Activated CD4-positive, alpha-beta memory T cell treated with anti-CD3 and anti-CD28 coated beads, Interleukin-2, amount 10 ng/mL, durations not matched to agents 7 days and 5 days (primary cell): ENCODE results near the gene CLCN2. TPM values are rescaled to one million over a fixed set of nuclear protein-coding genes. Genes with fewer than 3 reads are reported as not detected.

Experiments
- CTCF ChIA-PET: fragments of 350-600 bp; sonication (Branson Sonifier 250); formaldehyde crosslinking; loops from one replicate; lab custom pipeline; 2021; ENCODE audit warnings: antibody characterized with exemption, inconsistent platforms; lab: Charles Lee
- POLR2A ChIA-PET: fragments of 350-600 bp; sonication (Branson Sonifier 250); formaldehyde crosslinking; loops from one replicate; lab custom pipeline; 2021; ENCODE audit warnings: antibody characterized with exemption; lab: Charles Lee
- DNase-seq: peaks from one replicate; pipeline ENCODE4 v3.0.0-alpha.2; 2020
- H3K27ac Mint-ChIP-seq: one replicate; pipeline ENCODE4 v1.8.0; 2021; ENCODE audit warnings: mild to moderate bottlenecking, mixed read lengths
- H3K27me3 Mint-ChIP-seq: one replicate; pipeline ENCODE4 v1.8.0; 2021; ENCODE audit warnings: mixed read lengths
- H3K36me3 Mint-ChIP-seq: one replicate; pipeline ENCODE4 v1.8.0; 2021; ENCODE audit warnings: low read depth, mixed read lengths
- H3K4me1 Mint-ChIP-seq: one replicate; pipeline ENCODE4 v1.8.0; 2021; ENCODE audit warnings: mixed read lengths
- H3K4me3 Mint-ChIP-seq: one replicate; pipeline ENCODE4 v1.8.0; 2021; ENCODE audit warnings: mild to moderate bottlenecking, mixed read lengths
- H3K9me3 Mint-ChIP-seq: one replicate; pipeline ENCODE4 v1.8.0; 2021; ENCODE audit warnings: mixed read lengths
- total RNA-seq, 2 experiments: library from RNA; stranded (reverse); gene quantifications; one replicate each; pipeline ENCODE4 v1.2.3, GENCODE V29; 2021

CLCN2 gene
- total RNA-seq, 2 experiments from 2014 or later = 3.6 to 4.9 TPM

- H3K9me3 Mint-ChIP-seq = no peaks in the 10 kb centered on the region
- H3K4me1 Mint-ChIP-seq = no peaks in the 10 kb centered on the region
- DNase-seq = no peak
- CTCF ChIA-PET = interaction anchor here (0.6 to 2.6 kb wide), 4 partner anchors 11 to 998 kb away, joined by 4 to 11 read pairs (median 4); no protein-coding TSS in a partner anchor
- no peak overlapping the region for H3K27ac Mint-ChIP-seq
- peaks cover 31% of the 10 kb centered on the region for H3K27me3 Mint-ChIP-seq
- no peak overlapping the region for H3K4me3 Mint-ChIP-seq
- no peaks in the 10 kb centered on the region for H3K36me3 Mint-ChIP-seq
- POLR2A ChIA-PET = no interaction called here
These were observed 24.8 kb upstream of the CLCN2 start for GRCh38 chr3:184386047-184386806.

DNA sequence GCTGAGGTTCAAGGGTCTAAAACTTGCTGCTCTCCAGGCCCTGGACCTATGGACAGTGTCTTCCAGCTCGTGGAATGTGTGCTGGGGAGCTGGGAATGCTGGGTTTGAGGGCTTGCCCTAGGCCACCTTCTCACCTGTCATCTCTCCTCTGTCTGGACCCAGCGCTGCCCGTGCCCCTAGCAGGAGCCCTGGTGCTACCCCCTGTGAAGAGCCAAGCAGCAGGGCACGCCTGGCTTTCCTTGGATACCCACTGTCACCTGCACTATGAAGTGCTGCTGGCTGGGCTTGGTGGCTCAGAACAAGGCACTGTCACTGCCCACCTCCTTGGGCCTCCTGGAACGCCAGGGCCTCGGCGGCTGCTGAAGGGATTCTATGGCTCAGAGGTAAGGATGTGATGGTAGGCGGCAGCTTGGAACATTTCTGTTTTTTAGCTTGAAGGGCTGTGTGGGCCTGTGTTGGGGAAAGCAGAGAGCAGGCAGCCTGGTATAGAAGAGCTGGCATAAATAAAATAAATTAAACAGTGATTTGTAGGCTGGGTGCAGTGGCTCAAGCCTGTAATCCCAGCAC is 23.5 kb upstream of the CLCN2 start:
- Mint-ChIP-seq H3K27me3 (peaks cover 29% of the 10 kb centered on the region), H3K36me3 (no peaks in the 10 kb centered on the region), H3K9me3 (no peaks in the 10 kb centered on the region), H3K27ac (no peak overlapping the region), H3K4me1 (peaks cover 3% of the 10 kb centered on the region), H3K4me3 (no peak overlapping the region)
- ChIA-PET POLR2A (no interaction called here), CTCF (interaction anchor here (1.6 to 2.6 kb wide), 2 partner anchors 13 to 128 kb away, joined by 4 to 11 read pairs; no protein-coding TSS in a partner anchor)
- DNase-seq = no peak

DNA sequence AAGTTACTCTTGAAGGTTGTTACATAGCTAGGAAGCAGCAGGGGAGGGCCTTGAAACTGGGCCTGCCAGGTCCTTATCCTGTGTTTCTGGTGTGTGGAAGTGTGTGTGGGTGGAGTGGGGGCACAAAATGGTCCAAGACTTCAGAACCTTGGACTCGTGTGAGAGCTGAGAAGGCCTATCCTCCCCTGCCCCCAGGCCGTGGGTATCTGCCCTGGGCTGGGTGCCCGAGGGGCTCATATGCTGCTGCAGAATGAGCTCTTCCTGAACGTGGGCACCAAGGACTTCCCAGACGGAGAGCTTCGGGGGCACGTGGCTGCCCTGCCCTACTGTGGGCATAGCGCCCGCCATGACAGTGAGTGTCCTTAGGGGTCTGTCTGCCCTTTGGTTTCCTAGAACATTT is 22.9 kb upstream of the CLCN2 start:
- ChIA-PET CTCF (interaction anchor here (2.6 kb wide), 1 partner anchor 13 kb away, joined by 11 read pairs; no protein-coding TSS in a partner anchor), POLR2A (no interaction called here)
- Mint-ChIP-seq H3K4me1 (peaks cover 3% of the 10 kb centered on the region), H3K9me3 (no peaks in the 10 kb centered on the region), H3K27ac (no peak overlapping the region), H3K4me3 (no peak overlapping the region), H3K36me3 (no peaks in the 10 kb centered on the region), H3K27me3 (peaks cover 29% of the 10 kb centered on the region)
- DNase-seq = no peak

DNA sequence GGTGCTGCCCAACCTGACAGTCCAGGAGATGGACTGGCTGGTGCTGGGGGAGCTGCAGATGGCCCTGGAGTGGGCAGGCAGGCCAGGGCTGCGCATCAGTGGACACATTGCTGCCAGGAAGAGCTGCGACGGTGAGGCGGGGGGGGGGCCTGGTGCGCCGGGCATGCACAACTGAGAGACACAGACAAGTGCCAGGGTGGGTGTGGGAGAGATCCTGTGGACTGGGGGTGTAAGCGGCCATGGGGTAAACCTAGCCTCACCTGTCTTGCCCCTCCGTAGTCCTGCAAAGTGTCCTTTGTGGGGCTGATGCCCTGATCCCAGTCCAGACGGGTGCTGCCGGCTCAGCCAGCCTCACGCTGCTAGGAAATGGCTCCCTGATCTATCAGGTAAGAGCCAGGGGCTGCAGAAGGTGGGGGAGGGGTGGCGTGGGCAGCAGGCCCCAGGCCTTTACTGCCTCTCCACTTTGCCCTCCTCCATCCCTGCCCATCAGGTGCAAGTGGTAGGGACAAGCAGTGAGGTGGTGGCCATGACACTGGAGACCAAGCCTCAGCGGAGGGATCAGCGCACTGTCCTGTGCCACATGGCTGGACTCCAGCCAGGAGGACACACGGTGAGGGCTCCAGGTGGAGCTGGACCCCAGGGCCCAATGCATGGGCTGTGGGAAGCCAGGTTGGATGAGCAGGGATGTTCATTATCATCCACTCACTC is 21.8 kb upstream of the CLCN2 start:
- Mint-ChIP-seq H3K4me1 (peaks cover 5% of the 10 kb centered on the region), H3K36me3 (no peaks in the 10 kb centered on the region), H3K4me3 (no peak overlapping the region), H3K9me3 (no peaks in the 10 kb centered on the region), H3K27me3 (peaks cover 39% of the 10 kb centered on the region), H3K27ac (no peak overlapping the region)
- CTCF ChIA-PET = interaction anchor here (2.6 kb wide), 1 partner anchor 11 kb away, joined by 11 read pairs; no protein-coding TSS in a partner anchor
- DNase-seq = no peak
- POLR2A ChIA-PET = interaction anchor here (0.8 kb wide), 1 partner anchor 12 kb away, joined by 3 read pairs; no protein-coding TSS in a partner anchor

- H3K4me1 Mint-ChIP-seq = peaks cover 5% of the 10 kb centered on the region
- POLR2A ChIA-PET = interaction anchor here (0.8 kb wide), 1 partner anchor 11 kb away, joined by 3 read pairs; no protein-coding TSS in a partner anchor
- H3K27ac Mint-ChIP-seq = no peak overlapping the region
- H3K4me3 Mint-ChIP-seq = no peak overlapping the region
- H3K27me3 Mint-ChIP-seq = peaks cover 43% of the 10 kb centered on the region
- CTCF ChIA-PET = interaction anchor here (2.4 kb wide), 1 partner anchor 10 kb away, joined by 17 read pairs; no protein-coding TSS in a partner anchor
- H3K36me3 Mint-ChIP-seq = no peaks in the 10 kb centered on the region
- DNase-seq = no peak
- no peaks in the 10 kb centered on the region for H3K9me3 Mint-ChIP-seq
These were observed 21.1 kb upstream of the CLCN2 start for GRCh38 chr3:184382326-184383032.

- H3K27me3 Mint-ChIP-seq = peaks cover 50% of the 10 kb centered on the region
- H3K4me1 Mint-ChIP-seq = peaks cover 5% of the 10 kb centered on the region
- POLR2A ChIA-PET = no interaction called here
- no peak for DNase-seq
- H3K4me3 Mint-ChIP-seq = no peak overlapping the region
- no peak overlapping the region for H3K27ac Mint-ChIP-seq
- no peaks in the 10 kb centered on the region for H3K36me3 Mint-ChIP-seq
- CTCF ChIA-PET = interaction anchor here (0.7 to 2.4 kb wide), 2 partner anchors 9 to 132 kb away, joined by 3 to 17 read pairs; no protein-coding TSS in a partner anchor
- H3K9me3 Mint-ChIP-seq = no peaks in the 10 kb centered on the region
These were observed 20.1 kb upstream of the CLCN2 start for GRCh38 chr3:184381261-184382224.

- no peak for DNase-seq
- Mint-ChIP-seq H3K4me1 (peaks cover 5% of the 10 kb centered on the region), H3K27ac (no peak overlapping the region), H3K9me3 (no peaks in the 10 kb centered on the region), H3K27me3 (peaks cover 56% of the 10 kb centered on the region), H3K4me3 (no peak overlapping the region), H3K36me3 (no peaks in the 10 kb centered on the region)
- ChIA-PET POLR2A (no interaction called here), CTCF (interaction anchor here (0.7 to 2.4 kb wide), 2 partner anchors 8 to 133 kb away, joined by 3 to 17 read pairs; no protein-coding TSS in a partner anchor)
These were observed 19.3 kb upstream of the CLCN2 start for GRCh38 chr3:184380627-184381260.

- no peaks in the 10 kb centered on the region for H3K36me3 Mint-ChIP-seq
- H3K4me3 Mint-ChIP-seq = no peak overlapping the region
- no peaks in the 10 kb centered on the region for H3K9me3 Mint-ChIP-seq
- no peak overlapping the region for H3K27ac Mint-ChIP-seq
- DNase-seq = no peak
- ChIA-PET CTCF (interaction anchor here (2.4 kb wide), 1 partner anchor 8 kb away, joined by 17 read pairs; no protein-coding TSS in a partner anchor), POLR2A (no interaction called here)
- peaks cover 61% of the 10 kb centered on the region for H3K27me3 Mint-ChIP-seq
- peaks cover 5% of the 10 kb centered on the region for H3K4me1 Mint-ChIP-seq
These were observed 18.8 kb upstream of the CLCN2 start for GRCh38 chr3:184380185-184380626.

- no peaks in the 10 kb centered on the region for H3K9me3 Mint-ChIP-seq
- H3K27ac Mint-ChIP-seq = no peak within 1 kb of the TSS
- peaks cover 64% of the 10 kb centered on the region for H3K27me3 Mint-ChIP-seq
- no peak for DNase-seq
- POLR2A ChIA-PET = no interaction called here
- CTCF ChIA-PET = no interaction called here
- H3K36me3 Mint-ChIP-seq = no peaks in the 10 kb centered on the region
- H3K4me1 Mint-ChIP-seq = peaks cover 5% of the 10 kb centered on the region
- peak within 1 kb of the TSS; percentile 37 for H3K4me3 Mint-ChIP-seq
These were observed 18.2 kb upstream of the CLCN2 start, which contains the start of gene CHRD for GRCh38 chr3:184379358-184380184. Gene CHRD, plus strand, starts transcription at chr3:184380054. Its CDS starts 265 bp downstream, at chr3:184380319.

- Mint-ChIP-seq H3K27me3 (peaks cover 68% of the 10 kb centered on the region), H3K4me3 (peak overlapping the region; percentile 37), H3K36me3 (no peaks in the 10 kb centered on the region), H3K4me1 (peaks cover 5% of the 10 kb centered on the region), H3K27ac (no peak overlapping the region), H3K9me3 (no peaks in the 10 kb centered on the region)
- POLR2A ChIA-PET = no interaction called here
- CTCF ChIA-PET = no interaction called here
- no peak for DNase-seq
These were observed 17.4 kb upstream of the CLCN2 start for GRCh38 chr3:184378651-184379357.
